ENCODE data around the gene GREB1L.

DNA sequence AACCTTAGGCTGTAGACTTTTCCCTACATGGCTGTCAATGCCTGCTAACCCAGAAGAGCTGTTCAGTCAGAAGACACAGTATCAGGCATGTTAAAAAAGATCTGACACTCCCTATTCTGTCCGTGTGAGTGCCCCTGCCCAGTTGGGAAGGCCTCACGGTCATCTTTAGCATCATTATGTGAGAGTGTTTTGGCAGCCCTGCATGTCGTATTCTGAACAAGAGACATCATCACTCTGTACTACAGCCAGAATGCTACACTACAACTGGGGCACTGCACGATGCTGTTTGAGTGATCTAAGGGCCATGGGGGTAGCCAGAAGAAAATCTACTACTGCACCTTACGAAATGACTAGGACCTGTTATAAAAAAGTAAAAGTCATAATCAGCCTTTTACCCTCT is 67.2 kb downstream of the GREB1L start:
- no peak for TF ChIP-seq POLR2A (IDR thresholded peaks at IDR 0.05)
- TF ChIP-seq, protein P1, sequence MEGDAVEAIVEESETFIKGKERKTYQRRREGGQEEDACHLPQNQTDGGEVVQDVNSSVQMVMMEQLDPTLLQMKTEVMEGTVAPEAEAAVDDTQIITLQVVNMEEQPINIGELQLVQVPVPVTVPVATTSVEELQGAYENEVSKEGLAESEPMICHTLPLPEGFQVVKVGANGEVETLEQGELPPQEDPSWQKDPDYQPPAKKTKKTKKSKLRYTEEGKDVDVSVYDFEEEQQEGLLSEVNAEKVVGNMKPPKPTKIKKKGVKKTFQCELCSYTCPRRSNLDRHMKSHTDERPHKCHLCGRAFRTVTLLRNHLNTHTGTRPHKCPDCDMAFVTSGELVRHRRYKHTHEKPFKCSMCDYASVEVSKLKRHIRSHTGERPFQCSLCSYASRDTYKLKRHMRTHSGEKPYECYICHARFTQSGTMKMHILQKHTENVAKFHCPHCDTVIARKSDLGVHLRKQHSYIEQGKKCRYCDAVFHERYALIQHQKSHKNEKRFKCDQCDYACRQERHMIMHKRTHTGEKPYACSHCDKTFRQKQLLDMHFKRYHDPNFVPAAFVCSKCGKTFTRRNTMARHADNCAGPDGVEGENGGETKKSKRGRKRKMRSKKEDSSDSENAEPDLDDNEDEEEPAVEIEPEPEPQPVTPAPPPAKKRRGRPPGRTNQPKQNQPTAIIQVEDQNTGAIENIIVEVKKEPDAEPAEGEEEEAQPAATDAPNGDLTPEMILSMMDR (IDR thresholded peaks at IDR 0.05): no peak

Measured in adrenal gland (tissue), 5 donors.